Measurements from ENCODE around the gene NUB1. TPM values are rescaled to one million over a fixed set of nuclear protein-coding genes. Genes with fewer than 3 reads are reported as not detected.

NUB1 gene
- total RNA-seq, 2 donors from 2014 or later: 46.1 to 102 TPM

GRCh38 chr7:151427705-151428377 lies 86.2 kb downstream of the NUB1 start:
- H3K36me3 Mint-ChIP-seq: no peaks in the 10 kb centered on the region
- peak in 1 of 2 donors; percentile 38 for DNase-seq (ENCODE audit: low spot score in 2 of 2)
- H3K9me3 Mint-ChIP-seq: no peaks in the 10 kb centered on the region
- ATAC-seq: no peak
- peak overlapping the region in 1 of 2 donors; percentile 20 for H3K27ac Mint-ChIP-seq

Other genes with a start within 250 kb of the NUB1 start
- under 1 TPM in 1 of 2 donors, not detected in 1; 0.31 TPM for gene GBX1, start 174.1 kb upstream of the NUB1 start, total RNA-seq
- gene ASB10, start 154.6 kb upstream of the NUB1 start, total RNA-seq: not detected
- 1 to 10 TPM in 1 of 2 donors, not detected in 1; 1.2 TPM for gene H2BK1, start 131.3 kb upstream of the NUB1 start, total RNA-seq
- 10 to 100 TPM; 23.5 to 33.6 TPM for gene ABCF2, start 114.6 kb upstream of the NUB1 start, total RNA-seq
- 10 to 100 TPM; 26.7 to 29.3 TPM for gene CHPF2, start 109.3 kb upstream of the NUB1 start, total RNA-seq
- 1 to 10 TPM; 2.4 to 10.0 TPM for gene SMARCD3, start 93.1 kb upstream of the NUB1 start, total RNA-seq
- not detected for gene WDR86, start 68.2 kb downstream of the NUB1 start, total RNA-seq
- gene CRYGN, start 98.3 kb downstream of the NUB1 start, total RNA-seq: under 1 TPM in 1 of 2 donors, not detected in 1; 0.61 TPM
- 10 to 100 TPM; 37.1 to 81.9 TPM for gene RHEB, start 178.1 kb downstream of the NUB1 start, total RNA-seq